GM19372 (cell line): ENCODE data around the gene TRIM8.

ENCODE experiments used
- ATAC-seq: cut with Tn5 transposase; IDR thresholded peaks from one replicate; pipeline ENCODE4 v1.9.1; 2021; ENCODE audit warnings: mild to moderate bottlenecking, low read depth, moderate library complexity; ENCODE audit not compliant: unreplicated experiment

The TRIM8 gene

DNA sequence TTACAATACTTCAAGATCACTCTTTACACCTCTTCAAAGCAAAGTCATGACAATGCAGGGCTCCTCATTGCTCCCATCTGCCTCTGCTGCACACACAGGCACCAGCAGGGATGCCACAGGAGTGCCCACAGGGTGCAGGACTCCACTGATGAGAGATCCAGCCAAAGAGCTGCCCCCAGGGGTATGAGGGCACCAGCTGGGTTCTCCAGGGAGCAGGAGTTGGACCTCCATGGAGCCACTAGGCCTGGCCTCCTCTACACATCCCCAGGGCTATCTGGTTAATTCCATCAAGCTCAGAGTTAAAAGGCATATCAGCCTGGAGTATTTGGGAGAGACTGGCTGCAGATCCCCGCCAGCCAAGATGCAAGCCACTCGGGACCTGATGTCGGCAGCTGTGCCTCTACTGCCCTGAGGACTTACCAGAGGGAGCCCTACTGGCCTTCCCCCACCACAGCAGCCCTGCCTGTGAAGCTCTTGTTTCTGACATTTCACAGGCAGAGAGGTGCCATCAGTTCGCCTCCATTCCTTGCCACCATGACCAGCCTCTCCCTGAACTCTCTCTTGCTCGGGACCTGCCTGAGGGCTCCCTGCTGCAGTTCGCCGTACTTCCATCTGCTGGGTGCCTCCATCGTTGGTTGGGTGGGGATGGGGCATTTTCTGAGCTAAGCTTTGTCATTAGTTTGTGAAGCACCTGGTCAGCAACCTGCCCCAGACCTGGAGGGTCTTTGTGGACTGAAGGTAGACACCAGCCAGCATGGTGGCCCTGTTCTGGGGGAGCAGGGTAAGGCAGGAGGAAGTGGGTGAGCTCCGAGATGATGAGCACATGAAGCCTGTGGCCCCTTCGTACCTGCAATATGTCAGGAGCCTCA is 12.5 kb upstream of the TRIM8 start:
- no peak for ATAC-seq

DNA sequence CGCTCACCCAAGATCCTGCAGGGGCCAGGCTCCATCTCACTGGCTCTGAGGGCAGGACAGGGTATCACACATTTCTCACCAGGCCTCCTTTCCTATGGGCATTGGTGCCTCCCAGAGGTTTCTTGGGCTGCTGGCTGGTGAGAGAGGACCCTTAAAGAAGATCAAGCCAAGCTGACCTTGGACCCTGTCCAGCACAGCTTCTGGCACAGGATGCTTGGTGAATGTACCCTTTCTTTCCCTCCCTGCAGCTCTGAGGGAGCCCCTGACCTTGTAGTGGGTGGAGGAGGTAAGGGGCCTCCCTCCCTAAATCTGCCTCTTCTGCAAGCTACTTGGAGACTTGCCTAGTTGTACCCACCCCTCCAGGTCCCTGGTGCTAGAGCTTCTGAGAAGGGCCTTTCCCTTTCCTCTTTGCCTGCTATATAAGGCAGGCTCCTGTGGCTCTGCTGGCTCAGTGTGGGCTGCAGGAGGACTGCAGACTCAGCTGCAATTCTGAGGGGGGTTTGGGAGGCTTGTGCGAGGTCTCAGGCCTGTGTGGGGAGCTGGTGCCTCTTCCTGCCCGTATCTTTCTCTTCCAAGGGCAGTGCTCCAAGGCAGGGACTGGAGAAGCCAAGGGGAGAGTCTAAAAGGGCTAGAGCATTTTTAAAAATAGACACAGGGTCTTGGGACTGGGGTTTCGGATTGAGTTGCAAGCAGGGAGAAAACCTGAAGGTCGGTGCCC is 11.7 kb upstream of the TRIM8 start:
- no peak for ATAC-seq

DNA sequence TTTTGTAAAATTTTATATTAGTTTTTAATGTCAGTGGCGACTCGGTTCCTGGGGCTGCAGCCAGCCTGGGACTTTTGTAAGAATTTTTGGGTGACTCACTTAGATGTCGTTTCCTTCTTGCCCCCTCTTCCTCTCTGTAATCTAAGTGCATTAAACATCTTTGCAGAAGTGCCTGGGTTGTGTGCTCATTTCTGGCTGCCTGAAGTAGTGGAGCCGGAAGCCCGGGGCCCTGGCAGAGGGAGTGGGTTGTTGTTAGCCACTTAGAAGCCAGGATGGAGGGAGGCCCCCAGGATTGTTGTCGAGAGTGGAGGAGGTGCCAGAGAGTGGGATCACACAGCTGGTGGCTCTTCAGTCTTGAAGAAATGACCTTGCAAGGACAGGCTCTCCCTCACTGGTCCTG is 11.0 kb upstream of the TRIM8 start:
- ATAC-seq = no peak

DNA sequence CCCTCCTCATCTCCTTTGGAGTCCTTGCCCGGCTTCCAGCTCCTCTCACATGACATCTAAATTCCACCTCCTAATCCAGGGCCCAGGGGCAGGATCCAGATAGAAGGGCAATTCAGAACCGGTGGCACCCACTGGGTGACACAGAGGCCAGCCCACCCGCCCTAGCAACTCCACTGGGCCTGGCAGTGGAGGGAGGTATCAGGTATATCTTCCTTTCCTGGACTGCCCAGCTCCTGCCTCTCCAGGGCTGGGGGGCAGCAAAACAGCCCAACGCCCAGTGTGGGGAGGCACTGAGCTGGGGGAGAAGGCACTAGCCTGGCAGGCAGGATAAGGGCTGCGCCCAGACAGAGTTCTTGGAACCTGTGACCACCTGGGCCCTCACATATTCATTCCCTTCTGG is 10.4 kb upstream of the TRIM8 start:
- ATAC-seq = no peak

DNA sequence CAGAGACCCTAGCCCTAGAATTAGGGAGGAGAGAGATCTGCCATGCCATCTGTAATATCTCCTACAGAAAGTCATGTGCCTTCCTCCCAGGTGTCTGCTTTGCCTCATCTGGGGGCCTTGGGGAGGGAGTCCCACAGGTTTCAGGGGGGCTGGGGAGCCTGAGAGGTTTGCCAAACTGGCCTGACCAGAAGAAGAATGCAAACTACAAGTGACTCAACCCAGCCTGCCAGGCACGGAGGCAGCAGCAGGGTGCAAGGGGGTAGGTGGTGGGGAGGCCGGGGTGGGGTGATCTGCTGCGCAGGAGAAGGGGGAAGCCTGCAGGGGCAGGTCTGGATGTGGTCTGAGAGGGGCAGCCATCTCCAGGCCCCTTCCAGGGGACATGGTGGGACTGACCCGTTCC is 9.6 kb upstream of the TRIM8 start:
- ATAC-seq = no peak

DNA sequence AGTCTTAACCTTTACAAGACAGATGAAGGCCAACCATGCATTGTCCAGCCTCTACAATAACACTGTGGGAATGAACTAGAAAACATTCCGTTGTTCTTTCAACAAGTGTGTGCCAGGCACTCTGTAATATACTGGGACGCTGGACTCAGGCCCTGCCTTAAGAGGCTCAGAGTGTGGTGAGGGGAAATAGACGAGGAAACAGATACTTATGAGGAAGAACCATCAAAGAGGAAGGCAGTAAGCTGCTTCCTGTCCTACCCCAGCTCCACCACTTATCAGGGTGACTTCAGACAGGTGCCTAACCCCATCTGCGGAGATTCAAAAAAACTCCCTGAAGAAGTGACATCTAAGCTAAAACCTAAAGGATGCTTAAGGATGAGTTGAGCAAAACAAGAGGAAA is 8.9 kb upstream of the TRIM8 start:
- ATAC-seq = no peak

DNA sequence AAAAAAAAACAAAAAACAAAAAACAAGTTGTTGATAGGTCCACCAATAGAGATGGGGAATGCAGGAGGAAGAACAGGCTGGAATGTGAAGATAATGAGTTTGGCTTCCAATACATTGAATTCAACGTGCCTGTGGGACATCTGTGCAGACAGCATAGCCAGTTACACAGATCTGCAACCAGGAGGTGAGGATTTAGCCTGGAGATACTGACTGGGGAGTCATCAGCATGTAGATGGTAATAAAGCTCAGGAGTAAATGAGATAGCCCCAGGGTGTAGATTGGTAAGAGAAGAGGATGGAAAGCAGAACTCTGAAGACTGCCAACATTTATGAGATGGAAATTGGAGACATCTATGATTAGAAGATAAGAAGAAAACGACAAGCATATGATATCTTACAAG is 4.7 kb upstream of the TRIM8 start:
- no peak for ATAC-seq

DNA sequence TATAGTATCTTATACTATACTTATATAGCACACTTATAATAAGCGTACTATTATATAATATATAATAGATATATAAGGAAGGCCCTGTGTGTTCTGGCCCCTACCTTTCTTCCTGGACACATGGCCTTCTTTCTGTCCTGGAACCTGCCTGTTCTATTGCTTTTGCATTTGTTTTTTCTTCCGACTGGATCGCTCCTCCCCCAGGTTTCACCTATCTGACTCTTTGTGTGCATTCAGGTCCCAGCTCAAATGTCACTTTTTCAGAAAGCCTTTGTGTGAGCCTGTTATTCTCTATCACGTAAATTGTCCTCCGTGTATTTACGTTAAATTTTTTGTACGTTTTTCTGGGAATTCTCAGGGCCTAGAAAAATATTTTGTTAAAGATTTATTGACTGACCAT is 2.9 kb upstream of the TRIM8 start:
- ATAC-seq = no peak

DNA sequence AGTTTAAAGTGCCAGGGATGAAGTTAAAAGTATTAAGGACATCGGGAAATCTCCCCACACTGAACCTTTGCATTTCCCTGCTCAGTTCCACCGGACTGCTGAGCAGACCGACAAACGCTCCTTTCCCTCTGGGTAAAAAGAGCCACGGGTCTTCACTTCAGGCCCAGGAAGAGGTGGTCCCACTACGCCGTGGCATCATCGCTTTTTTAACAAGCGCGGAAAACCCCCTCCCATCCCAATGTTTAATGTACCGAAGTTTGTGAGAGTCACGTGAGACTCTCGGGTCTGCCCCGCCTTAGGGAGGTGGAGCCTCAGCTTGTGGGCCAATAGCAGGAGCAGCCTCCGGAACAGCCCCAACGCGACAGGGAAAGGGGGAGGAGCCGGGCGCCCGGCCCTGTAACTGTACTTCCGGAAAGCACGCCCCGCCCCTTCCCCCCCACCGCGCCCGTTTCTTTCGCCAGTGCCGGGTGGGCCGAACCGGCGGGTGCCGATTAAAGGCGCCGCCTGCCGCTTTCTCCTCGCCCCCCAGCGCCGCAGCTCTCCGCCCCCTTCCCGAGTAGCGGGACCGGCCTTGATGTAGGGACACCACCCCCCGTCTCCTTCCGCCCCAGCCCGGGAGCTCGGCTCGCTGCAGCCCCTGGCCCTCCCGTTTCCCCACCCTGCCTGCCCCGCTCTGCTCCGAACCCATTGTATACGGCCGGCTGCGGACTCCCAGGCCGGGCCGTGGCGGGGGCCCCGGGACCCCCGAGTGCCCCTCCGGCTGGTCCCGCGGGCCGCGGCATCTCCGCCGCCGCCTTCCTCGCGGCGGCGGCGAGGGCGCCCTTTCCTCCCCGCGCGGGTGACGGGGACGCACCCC is 2.2 kb upstream of the TRIM8 start:
- peak; percentile 52 for ATAC-seq

DNA sequence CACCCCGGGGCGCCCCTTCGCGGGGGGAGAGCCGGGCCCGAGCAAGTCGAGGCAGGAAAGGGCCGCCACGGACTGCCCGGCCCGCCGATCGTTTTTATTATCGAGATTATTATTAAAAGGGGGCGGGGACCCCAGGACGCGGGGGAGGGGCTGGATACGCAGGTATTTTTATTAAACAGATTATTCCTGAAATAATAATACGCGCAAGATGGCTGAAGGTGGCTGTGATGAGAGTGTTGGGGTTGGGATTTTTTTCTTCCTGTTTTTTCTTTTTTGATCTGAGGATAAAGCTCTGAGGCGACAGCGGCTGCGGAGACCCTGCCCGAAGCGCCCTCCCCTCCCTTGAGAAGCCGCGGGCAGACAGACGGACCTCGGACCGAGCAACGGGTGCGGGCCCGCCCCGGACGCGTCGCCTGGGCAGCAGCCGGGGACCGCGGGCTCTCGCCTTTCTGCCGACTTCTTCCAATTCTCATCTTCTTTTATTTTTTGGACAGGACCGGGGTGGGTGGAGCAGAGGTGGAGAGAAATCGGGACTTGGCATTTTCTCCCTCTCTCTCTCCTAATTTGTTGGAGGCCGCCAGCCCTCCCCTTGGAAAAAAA is 1.4 kb upstream of the TRIM8 start:
- ATAC-seq = no peak

DNA sequence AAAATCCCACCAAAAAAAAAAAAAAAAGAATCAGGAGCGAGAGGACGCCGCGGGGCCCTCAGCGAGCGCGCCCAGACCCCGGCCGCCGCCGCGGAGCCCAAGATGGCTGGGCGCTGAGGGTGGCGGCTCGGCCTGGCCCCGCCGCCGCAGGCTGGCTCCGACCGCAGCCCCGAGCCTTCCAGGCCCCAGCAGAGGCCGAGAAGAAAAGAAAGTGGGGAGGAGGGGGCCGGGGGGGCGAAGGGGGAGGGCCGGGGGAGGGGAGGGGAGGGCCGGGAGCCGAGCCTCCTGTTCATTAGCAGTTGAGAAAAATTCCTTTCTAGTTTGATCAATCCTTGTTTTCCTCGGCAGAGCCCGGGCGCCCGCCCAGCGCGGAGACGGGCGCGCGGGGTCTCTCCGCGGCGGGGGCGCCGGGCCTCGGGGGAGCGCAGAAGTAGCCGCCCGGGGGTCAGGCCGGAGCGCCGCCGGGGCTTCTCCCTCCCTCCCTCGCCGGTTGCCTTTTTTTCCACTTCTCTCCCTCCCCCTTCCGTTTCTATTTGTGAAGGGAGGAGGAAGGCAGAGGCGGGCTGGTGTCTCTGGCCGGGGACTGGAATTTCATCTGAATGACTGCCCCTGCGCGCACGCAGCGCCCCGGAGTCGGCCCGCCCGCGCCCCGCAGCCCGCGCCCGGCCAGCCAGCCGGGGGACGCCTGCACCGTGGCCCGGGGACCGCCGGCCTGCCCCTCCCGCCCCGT is 778 bp upstream of the TRIM8 start:
- no peak for ATAC-seq

DNA sequence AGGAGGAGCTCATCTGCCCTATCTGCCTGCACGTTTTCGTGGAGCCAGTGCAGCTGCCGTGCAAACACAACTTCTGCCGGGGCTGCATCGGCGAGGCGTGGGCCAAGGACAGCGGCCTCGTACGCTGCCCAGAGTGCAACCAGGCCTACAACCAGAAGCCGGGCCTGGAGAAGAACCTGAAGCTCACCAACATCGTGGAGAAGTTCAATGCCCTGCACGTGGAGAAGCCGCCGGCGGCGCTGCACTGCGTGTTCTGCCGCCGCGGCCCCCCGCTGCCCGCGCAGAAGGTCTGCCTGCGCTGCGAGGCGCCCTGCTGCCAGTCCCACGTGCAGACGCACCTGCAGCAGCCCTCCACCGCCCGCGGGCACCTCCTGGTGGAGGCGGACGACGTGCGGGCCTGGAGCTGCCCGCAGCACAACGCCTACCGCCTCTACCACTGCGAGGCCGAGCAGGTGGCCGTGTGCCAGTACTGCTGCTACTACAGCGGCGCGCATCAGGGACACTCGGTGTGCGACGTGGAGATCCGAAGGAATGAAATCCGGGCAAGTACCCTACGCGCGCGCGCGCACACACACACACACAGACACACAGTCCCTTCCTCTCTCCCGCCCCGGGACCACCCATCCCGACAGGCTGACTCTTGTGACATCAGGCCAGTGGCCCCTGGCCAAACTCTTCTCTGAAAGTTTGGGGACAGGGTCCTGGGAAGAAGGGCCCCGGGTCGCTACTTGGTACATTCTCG is 538 bp downstream of the TRIM8 start:
- no peak for ATAC-seq

DNA sequence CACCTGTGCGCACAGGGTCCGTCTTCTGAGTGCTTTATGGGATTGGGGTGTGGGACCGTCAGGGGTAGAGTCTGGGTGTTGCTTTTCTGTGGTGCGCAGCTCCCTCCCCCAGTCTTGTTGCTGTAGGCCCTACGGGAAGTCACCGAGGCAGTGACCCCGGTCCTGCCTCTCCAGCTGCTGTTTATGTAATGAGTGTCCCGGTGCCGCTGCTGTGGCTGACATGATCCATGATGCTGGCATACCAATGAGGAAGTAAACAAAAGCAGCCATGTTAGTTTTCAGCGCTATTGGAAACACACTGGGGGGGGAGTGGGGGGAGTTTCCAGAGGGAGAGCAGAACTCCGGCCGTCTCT is 1.1 kb downstream of the TRIM8 start:
- ATAC-seq = no peak

DNA sequence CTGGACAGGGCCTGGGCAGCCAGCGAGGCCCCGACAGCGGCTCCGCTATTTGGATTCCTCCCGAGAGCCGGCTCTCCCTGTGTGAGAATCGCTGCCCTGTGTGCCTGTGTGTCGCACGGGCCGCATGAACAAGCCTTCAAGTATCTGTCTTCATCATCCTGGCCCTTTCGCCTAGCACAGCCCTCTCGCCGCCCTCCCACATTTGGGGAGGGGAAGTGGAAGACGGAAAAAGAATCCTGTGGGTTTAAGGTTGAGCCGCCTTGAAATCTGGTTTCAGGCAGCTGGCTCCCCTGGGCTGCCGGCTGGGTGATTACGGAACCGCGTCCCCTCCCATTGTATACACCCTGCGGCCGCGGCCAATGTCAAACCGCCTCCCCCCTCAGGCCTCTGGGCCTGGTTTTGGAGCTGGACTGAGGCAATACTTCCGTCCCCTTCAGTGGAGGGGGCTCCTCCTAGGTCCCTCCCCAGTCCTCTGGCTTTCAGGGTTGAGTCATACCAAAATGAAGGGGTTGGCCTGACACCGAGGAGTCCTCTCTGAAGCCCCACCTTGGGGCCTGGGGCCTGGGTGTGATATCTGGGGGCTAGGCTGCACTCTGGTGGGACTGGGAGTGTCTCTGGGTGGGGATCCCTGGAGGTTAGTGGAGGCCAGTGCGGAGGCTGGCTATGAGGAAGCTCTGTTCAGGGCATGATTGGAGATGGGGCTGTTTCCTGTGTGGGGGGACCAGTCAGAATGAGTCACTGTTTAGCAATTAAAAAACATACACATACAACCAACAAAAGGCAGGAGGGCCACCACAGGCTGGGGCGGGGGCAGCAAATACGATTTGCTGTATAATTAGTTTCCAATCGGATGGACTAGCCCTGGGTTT is 1.7 kb downstream of the TRIM8 start:
- peak; percentile 31 for ATAC-seq

DNA sequence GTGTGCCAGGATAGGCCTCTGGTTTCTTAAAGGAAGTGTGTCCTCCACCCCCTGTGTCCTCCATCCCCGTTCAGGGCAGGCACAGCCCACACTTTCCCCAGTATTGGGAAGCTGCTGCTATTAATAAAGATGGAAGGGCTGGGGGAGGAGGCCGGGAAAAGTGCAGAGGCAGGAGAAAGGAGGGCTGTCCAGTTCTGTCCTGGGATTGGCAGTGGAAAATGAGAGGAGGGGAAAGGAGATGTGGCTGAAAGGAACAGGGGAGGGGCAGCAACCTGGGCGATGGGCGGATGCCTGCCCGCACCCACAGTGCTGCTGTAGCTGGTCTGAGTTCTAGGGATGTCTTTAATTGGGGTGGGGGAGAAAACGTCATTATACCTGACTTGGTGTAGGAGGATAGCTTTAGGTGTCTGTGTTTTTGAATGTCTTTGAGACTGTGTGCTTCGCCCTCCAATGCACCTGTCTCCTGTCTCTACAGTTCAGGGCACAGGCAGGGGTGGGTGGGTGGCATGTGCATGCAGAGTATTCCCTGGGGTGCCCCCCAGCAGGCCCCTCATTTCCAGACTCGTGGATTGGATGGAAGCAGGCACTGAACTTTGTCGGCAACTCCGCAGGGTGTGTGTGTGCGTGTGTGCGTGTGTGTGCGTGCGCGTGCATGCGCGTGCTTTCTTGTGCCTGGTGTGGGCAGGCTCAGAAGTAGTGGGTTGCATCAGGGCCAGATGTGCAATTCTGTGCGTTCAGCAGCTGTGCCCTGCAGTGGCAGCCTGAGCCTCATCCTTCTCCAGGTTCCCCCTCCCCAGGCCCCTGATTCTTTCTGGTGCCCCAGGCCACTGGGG is 2.5 kb downstream of the TRIM8 start:
- no peak for ATAC-seq

DNA sequence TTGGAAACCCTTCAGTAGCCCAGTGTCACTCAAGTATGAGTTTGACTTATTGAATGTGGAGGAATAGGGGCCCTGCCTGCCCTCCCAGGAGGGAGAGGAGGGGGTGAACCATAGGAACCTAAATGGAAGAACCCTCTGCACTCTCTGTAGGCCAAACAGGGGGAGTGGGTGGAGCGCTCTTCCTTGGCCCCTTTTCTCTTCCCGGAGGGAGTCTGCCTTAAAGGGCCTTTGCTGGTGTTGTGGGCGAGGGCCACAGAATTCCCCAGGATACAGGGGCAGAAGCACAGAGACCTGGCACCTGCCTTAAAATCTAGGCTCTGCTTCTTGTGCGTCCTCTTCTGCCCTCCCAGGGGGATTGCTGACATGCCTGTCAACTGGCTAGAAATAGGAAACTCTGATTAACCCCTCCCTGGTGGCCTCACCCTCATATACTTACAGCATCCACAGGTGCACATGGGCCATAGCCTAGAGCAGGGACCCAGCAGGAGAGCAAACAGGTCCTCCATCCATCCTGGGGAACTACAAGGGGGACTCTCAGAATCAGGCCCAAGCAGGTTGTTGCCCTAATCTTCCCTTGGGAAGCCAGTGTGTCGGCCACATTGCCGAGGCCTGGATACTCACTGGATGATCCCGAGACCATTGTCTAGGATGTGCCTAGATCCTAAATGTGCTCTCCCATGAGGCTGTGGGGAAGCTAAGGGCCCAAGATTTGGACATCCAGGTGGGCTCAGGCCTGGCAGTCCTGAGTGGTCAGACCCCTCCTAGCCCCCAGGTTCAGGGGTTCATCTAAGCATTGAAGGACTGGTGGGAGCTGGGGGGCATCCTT is 3.4 kb downstream of the TRIM8 start:
- ATAC-seq = no peak
